Activated CD4-positive, CD25-positive, alpha-beta regulatory T cell treated with anti-CD3 and anti-CD28 coated beads, Interleukin-2, amount 50 U/mL, for 16 hours (primary cell): ENCODE data around the gene MRM1.

ENCODE experiments used
- DNase-seq: peaks from one replicate; pipeline ENCODE4 v3.0.0-alpha.2; 2020; ENCODE audit warnings: low read depth, low spot score

MRM1 gene

GRCh38 chr17:36601303-36602029 lies at the start of gene MRM1:
Gene MRM1 (plus strand): TSS chr17:36601583. CDS start chr17:36601811, 228 bp downstream.
- DNase-seq, result peak; percentile 76

GRCh38 chr17:36553459-36553858 lies 47.9 kb upstream of the MRM1 start:
- DNase-seq, result no peak

- no peak for DNase-seq
Observed at GRCh38 chr17:36566081-36566480, 35.3 kb upstream of the MRM1 start.

- DNase-seq, result no peak
Observed at GRCh38 chr17:36575028-36575427, 26.4 kb upstream of the MRM1 start.

GRCh38 chr17:36576793-36577192 lies 24.6 kb upstream of the MRM1 start:
- DNase-seq, result no peak

- DNase-seq, result no peak
Observed at GRCh38 chr17:36578671-36579070, 22.7 kb upstream of the MRM1 start.

GRCh38 chr17:36583787-36584186 lies 17.6 kb upstream of the MRM1 start:
- no peak for DNase-seq

- DNase-seq, result no peak
Observed at GRCh38 chr17:36586138-36586537, 15.2 kb upstream of the MRM1 start.

GRCh38 chr17:36590082-36590481 lies 11.3 kb upstream of the MRM1 start:
- DNase-seq, result no peak

- peak; percentile 63 for DNase-seq
Observed at GRCh38 chr17:36591434-36592315, 9.7 kb upstream of the MRM1 start, which contains the start of gene DHRS11. Gene DHRS11 (plus strand): TSS chr17:36591879. CDS start chr17:36592010, 131 bp downstream.

GRCh38 chr17:36592316-36592715 lies 9.1 kb upstream of the MRM1 start:
- no peak for DNase-seq

GRCh38 chr17:36592716-36593321 lies 8.6 kb upstream of the MRM1 start:
- DNase-seq, result no peak

- no peak for DNase-seq
Observed at GRCh38 chr17:36593656-36594316, 7.6 kb upstream of the MRM1 start.

- DNase-seq, result no peak
Observed at GRCh38 chr17:36594626-36595401, 6.6 kb upstream of the MRM1 start.

- DNase-seq, result no peak
Observed at GRCh38 chr17:36597226-36597625, 4.2 kb upstream of the MRM1 start.

- no peak for DNase-seq
Observed at GRCh38 chr17:36597866-36598777, 3.3 kb upstream of the MRM1 start.

- no peak for DNase-seq
Observed at GRCh38 chr17:36598951-36599401, 2.4 kb upstream of the MRM1 start.

- DNase-seq, result no peak
Observed at GRCh38 chr17:36599546-36600250, 1.7 kb upstream of the MRM1 start.

GRCh38 chr17:36600465-36600864 lies 918 bp upstream of the MRM1 start:
- DNase-seq, result no peak
